ENCODE data around the gene ADAR.
"Not testable (repeated sequence)": the region's sequence is repeated elsewhere in the genome, so short reads cannot be mapped to it uniquely, and the experiment has no call there.

ADAR gene, protein sequence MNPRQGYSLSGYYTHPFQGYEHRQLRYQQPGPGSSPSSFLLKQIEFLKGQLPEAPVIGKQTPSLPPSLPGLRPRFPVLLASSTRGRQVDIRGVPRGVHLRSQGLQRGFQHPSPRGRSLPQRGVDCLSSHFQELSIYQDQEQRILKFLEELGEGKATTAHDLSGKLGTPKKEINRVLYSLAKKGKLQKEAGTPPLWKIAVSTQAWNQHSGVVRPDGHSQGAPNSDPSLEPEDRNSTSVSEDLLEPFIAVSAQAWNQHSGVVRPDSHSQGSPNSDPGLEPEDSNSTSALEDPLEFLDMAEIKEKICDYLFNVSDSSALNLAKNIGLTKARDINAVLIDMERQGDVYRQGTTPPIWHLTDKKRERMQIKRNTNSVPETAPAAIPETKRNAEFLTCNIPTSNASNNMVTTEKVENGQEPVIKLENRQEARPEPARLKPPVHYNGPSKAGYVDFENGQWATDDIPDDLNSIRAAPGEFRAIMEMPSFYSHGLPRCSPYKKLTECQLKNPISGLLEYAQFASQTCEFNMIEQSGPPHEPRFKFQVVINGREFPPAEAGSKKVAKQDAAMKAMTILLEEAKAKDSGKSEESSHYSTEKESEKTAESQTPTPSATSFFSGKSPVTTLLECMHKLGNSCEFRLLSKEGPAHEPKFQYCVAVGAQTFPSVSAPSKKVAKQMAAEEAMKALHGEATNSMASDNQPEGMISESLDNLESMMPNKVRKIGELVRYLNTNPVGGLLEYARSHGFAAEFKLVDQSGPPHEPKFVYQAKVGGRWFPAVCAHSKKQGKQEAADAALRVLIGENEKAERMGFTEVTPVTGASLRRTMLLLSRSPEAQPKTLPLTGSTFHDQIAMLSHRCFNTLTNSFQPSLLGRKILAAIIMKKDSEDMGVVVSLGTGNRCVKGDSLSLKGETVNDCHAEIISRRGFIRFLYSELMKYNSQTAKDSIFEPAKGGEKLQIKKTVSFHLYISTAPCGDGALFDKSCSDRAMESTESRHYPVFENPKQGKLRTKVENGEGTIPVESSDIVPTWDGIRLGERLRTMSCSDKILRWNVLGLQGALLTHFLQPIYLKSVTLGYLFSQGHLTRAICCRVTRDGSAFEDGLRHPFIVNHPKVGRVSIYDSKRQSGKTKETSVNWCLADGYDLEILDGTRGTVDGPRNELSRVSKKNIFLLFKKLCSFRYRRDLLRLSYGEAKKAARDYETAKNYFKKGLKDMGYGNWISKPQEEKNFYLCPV

DNA sequence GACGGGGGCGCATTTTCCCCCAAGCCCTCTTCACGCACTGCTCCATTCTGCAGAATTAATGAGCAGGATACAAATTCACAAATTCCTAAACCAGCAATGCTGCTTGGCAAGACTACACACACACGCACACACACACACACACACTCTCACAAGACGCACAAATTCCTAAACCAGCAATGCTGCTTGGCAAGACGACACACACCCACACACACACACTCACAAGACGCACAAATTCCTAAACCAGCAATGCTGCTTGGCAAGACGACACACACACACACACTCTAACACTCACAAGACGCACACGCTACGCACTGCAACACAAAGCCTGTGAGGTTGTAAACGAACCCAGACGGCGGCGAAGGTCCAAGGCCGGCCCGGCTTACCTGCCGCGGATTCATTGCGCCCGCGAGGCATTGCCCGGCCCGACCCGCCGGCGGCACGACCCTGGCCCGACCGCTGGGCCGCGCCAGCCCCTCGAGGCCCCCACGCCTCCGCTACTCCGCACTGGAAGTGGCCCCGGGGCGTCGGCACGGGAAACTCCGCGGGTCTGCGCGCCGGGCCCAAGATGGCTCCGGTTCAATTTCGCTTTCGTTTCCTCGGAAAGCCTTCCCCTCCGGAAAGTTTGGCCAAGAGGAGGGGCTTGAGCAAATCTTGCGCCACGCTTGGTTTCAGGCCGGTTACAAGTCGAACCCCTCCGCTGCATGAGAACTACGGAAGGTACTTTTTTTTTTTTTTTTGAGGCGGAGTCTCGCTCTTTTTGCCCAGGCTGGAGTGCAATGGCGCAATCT lies at the start of gene ADAR:
Gene ADAR (minus strand): TSS at position 578 of the 788 bp plus-strand sequence. CDS start 180 bp downstream, at position 398.
- peak in 53 of 56 donors; percentile 19 to 88 (median 65) for DNase-seq

DNA sequence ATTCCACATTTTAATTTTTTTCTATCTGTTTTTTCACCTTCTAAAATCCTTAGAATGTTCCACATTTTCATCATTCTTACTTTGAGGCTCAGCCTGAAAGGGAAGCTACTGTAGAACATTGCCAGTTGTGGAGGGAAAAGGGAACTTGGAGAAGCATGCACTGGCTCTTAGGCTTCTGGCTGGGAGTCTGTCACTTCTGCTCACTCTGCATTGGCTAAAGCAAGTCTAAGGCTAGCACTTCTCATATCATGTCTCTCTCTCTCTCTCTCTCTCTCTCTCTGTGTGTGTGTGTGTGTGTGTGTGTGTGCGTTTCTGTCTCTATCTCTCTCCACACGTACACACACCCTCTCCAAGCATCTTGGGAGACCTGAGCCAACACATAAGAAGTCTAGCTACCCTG lies 49.6 kb upstream of the ADAR start:
- DNase-seq, result no peak

DNA sequence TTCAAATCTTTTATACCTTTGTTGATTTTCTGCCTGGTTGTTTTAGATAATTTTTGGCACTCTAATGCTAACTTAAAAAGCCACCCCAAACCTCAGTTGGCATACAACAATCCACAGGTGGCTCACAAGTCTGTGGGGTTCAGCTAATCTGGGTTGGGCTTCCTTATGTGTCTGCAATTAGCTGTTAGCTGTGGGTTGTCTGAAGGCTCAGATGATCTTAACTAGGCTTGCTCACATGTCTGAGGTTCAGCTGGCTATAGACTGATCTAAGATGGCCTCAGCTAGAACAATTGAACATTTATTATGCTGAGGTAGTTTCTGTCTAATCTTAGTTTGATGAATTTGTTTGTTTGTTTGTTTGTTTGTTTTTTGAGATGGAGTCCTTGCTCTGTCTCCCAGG lies 44.9 kb upstream of the ADAR start:
- no peak for DNase-seq

- not testable (repeated sequence) for DNase-seq
Measured at GRCh38 chr1:154644724-154645123, 36.7 kb upstream of the ADAR start.

DNA sequence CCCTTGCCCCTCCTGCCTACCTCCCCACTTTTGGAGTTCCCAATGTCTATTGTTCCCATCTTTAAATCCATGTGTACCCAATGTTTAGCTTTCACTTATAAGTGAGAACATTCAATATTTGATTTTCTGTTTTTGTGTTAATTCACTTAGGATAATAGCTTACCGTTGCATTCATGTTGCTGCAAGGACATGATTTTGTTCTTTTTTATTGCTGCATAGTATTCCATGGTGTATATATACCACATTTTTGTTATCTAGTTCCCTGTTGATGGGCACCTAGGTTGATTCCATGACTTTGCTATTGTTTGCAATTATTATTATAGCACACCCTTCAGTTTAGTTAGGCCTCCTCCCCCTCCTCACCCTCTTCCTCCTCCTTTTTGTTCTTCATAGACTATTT lies 33.5 kb upstream of the ADAR start:
- no peak for DNase-seq

- no peak for DNase-seq
Measured at GRCh38 chr1:154639876-154640275, 31.9 kb upstream of the ADAR start.

DNA sequence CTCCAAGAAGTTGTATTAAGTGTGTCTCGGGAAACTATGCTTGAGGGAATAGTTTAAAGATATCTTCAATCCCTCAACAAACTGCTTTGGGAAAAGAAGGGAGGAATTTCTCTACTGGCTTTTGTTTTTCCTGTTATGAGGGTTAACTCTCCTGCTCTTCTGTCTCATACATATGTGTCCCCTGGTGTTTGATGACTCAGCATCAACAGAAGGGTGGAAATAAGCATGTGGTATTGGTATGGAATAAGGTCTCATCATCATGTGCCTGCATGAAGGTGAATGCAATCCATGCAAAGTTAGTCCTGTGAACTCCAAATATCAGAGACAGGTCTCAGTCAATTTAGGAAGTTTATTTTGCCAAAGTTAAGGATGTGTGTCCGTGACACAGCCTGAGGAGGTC lies 27.2 kb upstream of the ADAR start:
- no peak for DNase-seq

DNA sequence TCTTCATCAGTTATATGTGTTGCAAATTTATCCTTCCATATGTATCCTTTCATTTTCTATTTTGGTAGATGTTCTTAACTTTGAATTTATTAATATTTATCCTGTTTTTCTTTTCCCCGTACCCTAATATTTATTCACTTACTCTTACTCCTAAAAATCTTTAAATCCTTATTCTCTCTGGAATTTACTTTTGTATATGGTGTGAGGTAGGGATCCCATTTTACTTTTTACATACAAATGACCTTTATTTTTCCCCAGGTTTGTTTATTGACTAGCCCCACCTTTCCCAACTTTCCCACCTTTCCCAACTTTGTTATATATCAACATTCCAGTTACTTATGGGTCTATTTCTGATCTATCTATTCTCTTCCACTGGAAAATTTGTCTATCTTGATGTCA lies 21.7 kb upstream of the ADAR start:
- no peak for DNase-seq

DNA sequence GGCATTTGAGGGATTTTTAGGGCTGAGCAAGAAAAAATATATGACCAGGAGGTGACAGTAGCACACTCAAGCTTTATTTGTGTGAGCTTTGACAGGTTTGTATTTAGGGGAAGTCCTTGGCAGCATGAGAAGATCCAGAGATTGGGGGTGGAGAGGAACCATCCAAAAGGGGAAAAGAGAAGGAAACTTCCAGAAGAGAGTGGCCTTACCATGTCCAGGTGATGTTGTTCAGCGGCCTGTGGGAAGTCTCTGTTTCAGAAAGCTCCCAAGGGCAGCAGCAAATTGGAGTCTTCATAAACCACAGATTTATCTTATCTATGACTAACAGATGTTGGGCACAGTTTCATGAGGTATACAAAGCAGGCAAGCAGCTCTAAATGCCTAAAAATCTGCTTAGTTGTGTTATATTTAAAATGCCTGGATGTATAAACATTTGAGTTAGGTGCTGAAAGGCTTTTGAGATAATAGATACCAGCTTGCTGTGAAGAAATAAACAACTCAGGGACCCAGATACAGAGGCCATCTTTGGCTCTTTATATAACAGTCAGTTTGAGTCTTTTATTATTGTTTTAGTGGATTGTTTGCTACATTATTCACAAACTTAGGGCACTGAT lies 21.2 kb upstream of the ADAR start:
- DNase-seq, result no peak

- DNase-seq, result no peak
Measured at GRCh38 chr1:154628121-154628405, 20.1 kb upstream of the ADAR start.

- DNase-seq, result peak in 54 of 56 donors; percentile 21 to 93 (median 76)
Measured at GRCh38 chr1:154627257-154628120, 19.5 kb upstream of the ADAR start.

DNA sequence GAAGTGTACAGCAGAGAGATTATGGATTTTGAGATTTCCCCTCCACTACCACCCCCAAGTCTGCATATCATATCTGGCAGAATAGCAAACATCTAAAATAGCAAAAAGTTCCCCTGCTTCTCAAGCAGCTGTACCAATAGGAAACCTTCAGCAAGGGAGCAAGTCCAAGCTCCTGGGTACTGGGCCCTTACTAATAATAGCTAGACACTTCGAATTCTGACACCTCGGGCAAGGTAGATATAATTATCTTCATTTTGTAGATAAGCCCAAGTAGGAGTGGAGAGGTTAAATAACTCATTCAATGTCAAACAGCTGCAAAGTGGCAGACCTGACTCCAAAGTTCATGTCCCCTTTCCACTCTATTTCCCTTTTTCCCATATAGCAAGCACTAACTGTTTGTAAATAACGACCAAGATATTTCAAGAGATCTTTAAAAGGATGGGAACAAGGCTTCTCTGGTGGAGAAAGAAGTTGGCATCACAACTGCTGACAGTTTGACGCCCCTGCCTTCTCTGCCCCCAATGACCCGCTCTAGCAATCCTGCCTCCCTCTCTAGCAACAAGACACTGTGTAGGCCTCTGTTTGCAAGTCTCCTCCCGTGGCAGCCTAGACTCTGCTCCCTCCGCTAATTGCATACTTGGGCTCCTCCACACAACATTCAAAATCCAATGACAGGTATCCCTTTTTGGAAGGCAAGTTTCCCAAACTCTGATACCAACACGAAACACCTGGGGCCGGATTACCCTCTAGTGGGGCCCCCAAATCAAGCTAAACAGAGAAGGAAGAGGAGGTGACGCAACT lies 18.7 kb upstream of the ADAR start:
- DNase-seq, result peak in 6 of 56 donors; percentile 36 to 59 (median 42)

- DNase-seq, result no peak
Measured at GRCh38 chr1:154624746-154625643, 17.0 kb upstream of the ADAR start.

DNA sequence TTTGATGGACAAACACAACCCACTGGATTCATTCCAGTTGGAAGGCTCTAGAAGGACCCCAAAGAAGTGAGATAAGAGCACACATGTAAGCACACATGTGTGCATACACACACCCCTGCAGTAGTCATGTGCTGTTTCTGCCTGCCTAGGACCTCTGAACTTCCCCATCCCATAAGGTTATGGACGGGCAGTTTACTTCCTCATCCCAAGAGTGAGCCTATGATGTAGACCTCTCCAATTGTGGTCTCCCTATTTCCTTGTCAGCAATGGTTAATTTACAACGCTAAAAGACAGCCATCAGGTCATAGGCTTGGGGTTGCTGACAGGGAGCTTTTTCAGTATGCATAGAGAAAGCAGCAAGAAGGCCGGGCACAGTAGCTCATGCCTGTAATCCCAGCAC lies 15.4 kb upstream of the ADAR start:
- no peak for DNase-seq

DNA sequence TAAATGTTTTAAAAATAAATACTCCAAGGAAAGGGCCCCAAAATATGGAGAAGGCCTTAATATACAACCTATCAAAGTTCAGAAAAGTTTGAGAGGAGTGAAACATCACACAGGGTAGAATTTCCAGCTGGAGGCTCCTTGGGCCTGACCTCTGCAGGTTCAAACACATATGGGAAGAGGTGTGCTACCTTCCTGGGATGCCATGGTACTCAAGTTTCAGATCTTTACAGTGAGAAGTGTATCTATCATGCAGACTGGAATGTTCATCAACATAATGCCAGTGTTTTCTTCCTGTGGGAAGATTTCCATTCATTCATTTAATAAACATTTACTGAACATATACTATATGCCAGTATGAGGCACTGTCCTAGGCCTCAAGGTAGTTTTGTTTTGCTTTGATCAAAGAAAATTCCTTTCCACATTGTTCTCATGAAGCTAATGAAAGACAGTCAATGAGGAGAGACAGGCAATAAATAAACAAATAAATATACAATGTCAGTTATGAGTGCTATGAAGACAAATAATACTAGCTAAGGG lies 14.6 kb upstream of the ADAR start:
- DNase-seq, result no peak

- no peak for DNase-seq
Measured at GRCh38 chr1:154621875-154622274, 13.9 kb upstream of the ADAR start.

GRCh38 chr1:154620751-154621150 lies 12.8 kb upstream of the ADAR start:
- DNase-seq, result no peak

Measured in nucleus accumbens (tissue), 56 donors.